Loucy (cell line): ENCODE measurements around the gene NPPA.

Experiments
- H2AFZ ChIP-seq: fragments of 200-600 bp; sonication (generic); 2 replicates; pipeline ENCODE4 v1.6.0; 2016; ENCODE audit warnings: antibody characterized with exemption, mild to moderate bottlenecking, low read length, moderate library complexity
- H3F3A ChIP-seq: fragments of 200-600 bp; 2 replicates; pipeline ENCODE4 v1.6.0; 2016; ENCODE audit warnings: antibody characterized with exemption, low read depth, mild to moderate bottlenecking
- H3K27me3 ChIP-seq: fragments of 200-600 bp; sonication (generic); 2 replicates; pipeline ENCODE4 v1.6.1; 2014; ENCODE audit warnings: low read length, mild to moderate bottlenecking; ENCODE audit not compliant: insufficient read depth, poor library complexity, severe bottlenecking
- H3K36me3 ChIP-seq: fragments of 200-600 bp; sonication (generic); 2 replicates; pipeline ENCODE4 v1.6.1; 2016; ENCODE audit warnings: low read length; ENCODE audit not compliant: insufficient read depth
- H3K4me1 ChIP-seq: fragments of 200-600 bp; sonication (generic); 2 replicates; pipeline ENCODE4 v1.5.1; 2014; ENCODE audit warnings: low read length, mild to moderate bottlenecking; ENCODE audit not compliant: insufficient read depth, poor library complexity, severe bottlenecking
- H3K4me2 ChIP-seq: fragments of 200-600 bp; sonication (generic); 2 replicates; pipeline ENCODE4 v1.6.0; 2014; ENCODE audit warnings: antibody characterized with exemption, low read length, low read depth, mild to moderate bottlenecking; ENCODE audit not compliant: poor library complexity, severe bottlenecking
- H3K4me3 ChIP-seq: fragments of 200-600 bp; sonication (generic); 2 replicates; pipeline ENCODE4 v1.5.1; 2014; ENCODE audit warnings: low read length, mild to moderate bottlenecking, mixed read lengths; ENCODE audit not compliant: poor library complexity, severe bottlenecking
- H3K79me2 ChIP-seq: fragments of 200-600 bp; sonication (generic); 2 replicates; pipeline ENCODE4 v1.6.1; 2014; ENCODE audit warnings: low read length; ENCODE audit not compliant: insufficient read depth
- H3K9ac ChIP-seq: fragments of 200-600 bp; sonication (generic); 2 replicates; pipeline ENCODE4 v1.6.0; 2014; ENCODE audit warnings: mild to moderate bottlenecking, low read depth, low read length, moderate library complexity; ENCODE audit not compliant: poor library complexity, severe bottlenecking
- H3K9me2 ChIP-seq: fragments of 200-600 bp; sonication (generic); replicated peaks from 2 replicates; pipeline ENCODE4 v1.6.1; 2016; ENCODE audit warnings: low read depth, low read length, mixed read lengths
- H3K9me3 ChIP-seq: fragments of 200-600 bp; sonication (generic); 2 replicates; pipeline ENCODE4 v1.6.1; 2014; ENCODE audit warnings: mild to moderate bottlenecking, antibody characterized with exemption, low read length, low read depth; ENCODE audit not compliant: insufficient read depth
- H4K20me1 ChIP-seq: fragments of 200-600 bp; sonication (generic); 2 replicates; pipeline ENCODE4 v1.6.0; 2014; ENCODE audit warnings: antibody characterized with exemption, low read length, mild to moderate bottlenecking; ENCODE audit not compliant: insufficient read depth, poor library complexity, severe bottlenecking
- EZH2phosphoT487 ChIP-seq: fragments of 200-600 bp; IDR thresholded peaks from 2 replicates; pipeline ENCODE4 v1.6.1; 2018; ENCODE audit warnings: antibody characterized with exemption, mild to moderate bottlenecking, moderate library complexity, borderline replicate concordance
- TF ChIP-seq, protein P1 (sequence below): fragments of 200-600 bp; sonication (generic); conservative IDR thresholded peaks from 2 replicates; pipeline ENCODE4 v1.5.1; 2014; ENCODE audit warnings: mild to moderate bottlenecking, antibody characterized with exemption, low read length

The NPPA gene

DNA sequence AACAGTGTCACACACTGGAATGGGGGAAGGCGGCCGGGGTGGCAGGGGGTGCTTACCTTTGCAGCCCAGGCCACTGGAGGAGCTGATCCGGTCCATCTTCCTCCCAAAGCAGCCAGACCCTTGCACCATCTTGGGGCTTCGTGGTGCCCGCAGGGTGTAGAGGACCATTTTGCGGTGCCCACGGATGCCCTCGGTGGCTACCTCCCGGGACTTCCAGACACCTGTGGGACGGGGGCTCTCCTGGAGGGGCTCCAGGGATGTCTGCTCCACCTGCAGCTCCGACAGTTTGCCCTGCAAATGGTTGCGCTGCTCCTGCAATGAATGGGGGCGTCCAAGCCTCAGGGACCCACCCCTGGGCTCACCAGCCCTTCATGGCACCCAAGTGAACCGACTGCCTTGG, 10.6 kb upstream of the NPPA start:
- TF ChIP-seq, protein P1, sequence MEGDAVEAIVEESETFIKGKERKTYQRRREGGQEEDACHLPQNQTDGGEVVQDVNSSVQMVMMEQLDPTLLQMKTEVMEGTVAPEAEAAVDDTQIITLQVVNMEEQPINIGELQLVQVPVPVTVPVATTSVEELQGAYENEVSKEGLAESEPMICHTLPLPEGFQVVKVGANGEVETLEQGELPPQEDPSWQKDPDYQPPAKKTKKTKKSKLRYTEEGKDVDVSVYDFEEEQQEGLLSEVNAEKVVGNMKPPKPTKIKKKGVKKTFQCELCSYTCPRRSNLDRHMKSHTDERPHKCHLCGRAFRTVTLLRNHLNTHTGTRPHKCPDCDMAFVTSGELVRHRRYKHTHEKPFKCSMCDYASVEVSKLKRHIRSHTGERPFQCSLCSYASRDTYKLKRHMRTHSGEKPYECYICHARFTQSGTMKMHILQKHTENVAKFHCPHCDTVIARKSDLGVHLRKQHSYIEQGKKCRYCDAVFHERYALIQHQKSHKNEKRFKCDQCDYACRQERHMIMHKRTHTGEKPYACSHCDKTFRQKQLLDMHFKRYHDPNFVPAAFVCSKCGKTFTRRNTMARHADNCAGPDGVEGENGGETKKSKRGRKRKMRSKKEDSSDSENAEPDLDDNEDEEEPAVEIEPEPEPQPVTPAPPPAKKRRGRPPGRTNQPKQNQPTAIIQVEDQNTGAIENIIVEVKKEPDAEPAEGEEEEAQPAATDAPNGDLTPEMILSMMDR, result no peak
- TF ChIP-seq EZH2phosphoT487, result no peak
- Histone ChIP-seq H3K9ac (no peak overlapping the region), H3F3A (no peaks in the 10 kb centered on the region; the same call in 1 of the 2 replicates), H3K9me2 (no peaks in the 10 kb centered on the region), H3K4me1 (no peaks in the 10 kb centered on the region), H2AFZ (no peak overlapping the region), H3K27me3 (no peaks in the 10 kb centered on the region), H3K4me2 (no peak overlapping the region), H3K79me2 (no peaks in the 10 kb centered on the region), H4K20me1 (no peaks in the 10 kb centered on the region), H3K4me3 (no peak overlapping the region), H3K9me3 (no peaks in the 10 kb centered on the region), H3K36me3 (no peaks in the 10 kb centered on the region)

DNA sequence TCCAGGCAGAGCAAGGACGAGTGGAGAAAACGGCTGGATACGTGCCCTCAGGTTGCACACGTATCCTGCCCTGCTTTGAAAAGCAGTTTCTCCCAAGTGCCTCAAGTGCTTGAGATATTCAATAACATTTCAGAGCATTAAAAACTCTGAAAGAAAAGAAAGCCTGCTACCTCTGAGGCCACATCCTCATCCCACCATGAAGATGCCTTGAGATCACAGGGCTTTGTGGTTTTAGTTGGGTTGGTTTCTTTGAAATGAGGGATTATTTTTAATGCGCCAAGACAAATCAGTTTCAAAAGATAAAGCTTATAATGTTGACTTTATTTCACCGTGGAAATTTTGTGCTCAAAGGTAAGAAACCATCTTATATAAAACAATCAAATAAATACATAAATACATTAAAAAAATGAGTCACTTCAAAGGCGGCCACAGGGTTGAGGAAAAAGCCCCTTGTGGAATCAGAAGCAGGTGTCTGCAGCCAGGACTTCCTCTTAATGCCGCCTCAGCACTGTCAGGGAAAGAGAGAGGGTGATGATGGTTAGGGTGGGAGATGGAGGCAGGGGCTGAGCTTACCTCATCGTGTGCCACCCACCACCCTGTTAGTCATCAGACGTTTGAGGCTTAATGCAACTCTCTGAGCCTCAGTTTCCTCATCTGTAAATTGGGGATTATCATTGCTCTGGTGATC, 9.7 kb upstream of the NPPA start:
- H3K79me2 ChIP-seq, result no peaks in the 10 kb centered on the region
- H3F3A ChIP-seq, result no peaks in the 10 kb centered on the region; the same call in 1 of the 2 replicates
- no peak overlapping the region for H3K4me3 ChIP-seq
- H3K4me1 ChIP-seq, result no peaks in the 10 kb centered on the region
- no peak overlapping the region for H3K9ac ChIP-seq
- no peaks in the 10 kb centered on the region for H3K9me2 ChIP-seq
- TF ChIP-seq, protein P1, result no peak
- no peak for TF ChIP-seq EZH2phosphoT487
- H2AFZ ChIP-seq, result no peak overlapping the region
- no peaks in the 10 kb centered on the region for H3K27me3 ChIP-seq
- H3K4me2 ChIP-seq, result no peak overlapping the region
- no peaks in the 10 kb centered on the region for H3K36me3 ChIP-seq
- H3K9me3 ChIP-seq, result no peaks in the 10 kb centered on the region
- H4K20me1 ChIP-seq, result no peaks in the 10 kb centered on the region

GRCh38 chr1:11856698-11857097, 9.1 kb upstream of the NPPA start:
- H3K9me3 ChIP-seq, result no peaks in the 10 kb centered on the region
- H3K4me2 ChIP-seq, result no peak overlapping the region
- H3K9me2 ChIP-seq, result no peaks in the 10 kb centered on the region
- no peaks in the 10 kb centered on the region for H3K79me2 ChIP-seq
- no peak for TF ChIP-seq EZH2phosphoT487
- TF ChIP-seq, protein P1, result no peak
- H2AFZ ChIP-seq, result no peak overlapping the region
- no peaks in the 10 kb centered on the region; the same call in 1 of the 2 replicates for H3F3A ChIP-seq
- no peaks in the 10 kb centered on the region for H3K27me3 ChIP-seq
- no peak overlapping the region for H3K9ac ChIP-seq
- H3K4me1 ChIP-seq, result no peaks in the 10 kb centered on the region
- H4K20me1 ChIP-seq, result peaks cover 3% of the 10 kb centered on the region
- H3K4me3 ChIP-seq, result no peak overlapping the region
- no peaks in the 10 kb centered on the region for H3K36me3 ChIP-seq
